Nasal cavity respiratory epithelium epithelial cell of viscerocranial mucosa (primary cell): ENCODE results near the gene TAS2R10. TPM values are rescaled to one million over a fixed set of nuclear protein-coding genes. Genes with fewer than 3 reads are reported as not detected.

Experiments
- total RNA-seq: library from RNA; depleted of rRNA; stranded (reverse); fragments of >200 nt; gene quantifications from 2 replicates; pipeline ENCODE4 v1.2.3, GENCODE V29; 2014

TAS2R10 gene
- total RNA-seq: 1.4 TPM in 1 of 2 replicates, not detected in the other

GRCh38 chr12:10826258-10826657, at the start of gene TAS2R10:
TSS of gene TAS2R10 (minus strand) at chr12:10826358. CDS start at chr12:10826269, 89 bp downstream.

GRCh38 chr12:10849425-10849878, 23.3 kb upstream of the TAS2R10 start, which contains the start of gene PRR4:
TSS of gene PRR4 (minus strand) at chr12:10849475. CDS start at chr12:10849437, 38 bp downstream.

GRCh38 chr12:10810068-10810467, 16.1 kb downstream of the TAS2R10 start, which contains the start of gene TAS2R9:
TSS of gene TAS2R9 (minus strand) at chr12:10810168. CDS start at chr12:10810075, 93 bp downstream.

GRCh38 chr12:10807186-10807585, 19.0 kb downstream of the TAS2R10 start, which contains the start of gene TAS2R8:
TSS of gene TAS2R8 (minus strand) at chr12:10807286. CDS start at chr12:10806980, 306 bp downstream.

GRCh38 chr12:10802587-10802986, 23.6 kb downstream of the TAS2R10 start, which contains the start of gene TAS2R7:
TSS of gene TAS2R7 (minus strand) at chr12:10802627. CDS start at chr12:10802570, 57 bp downstream.

Other genes starting within 250 kb of the TAS2R10 start
- gene MAGOHB, start 212.7 kb downstream of the TAS2R10 start, total RNA-seq: 14.6 and 17.1 TPM in 2 replicates
- 1.4 and 2.8 TPM in 2 replicates for gene STYK1, start 152.3 kb downstream of the TAS2R10 start, total RNA-seq
- gene YBX3, start 103.0 kb downstream of the TAS2R10 start, total RNA-seq: 186 and 340 TPM in 2 replicates
- not detected in 2 replicates for gene TAS2R7, start 23.7 kb downstream of the TAS2R10 start, total RNA-seq
- gene TAS2R8, start 19.1 kb downstream of the TAS2R10 start, total RNA-seq: 0.14 TPM in 1 of 2 replicates, not detected in the other
- gene TAS2R9, start 16.2 kb downstream of the TAS2R10 start, total RNA-seq: 0.14 TPM in 1 of 2 replicates, not detected in the other
- 1.4 TPM in 1 of 2 replicates, not detected in the other for gene PRR4, start 23.1 kb upstream of the TAS2R10 start, total RNA-seq
- gene PRH1, start 57.9 kb upstream of the TAS2R10 start, total RNA-seq: 4.1 and 15.9 TPM in 2 replicates
- gene TAS2R13, start 83.2 kb upstream of the TAS2R10 start, total RNA-seq: under 0.01 and 3.3 TPM in 2 replicates
- gene PRH2, start 102.9 kb upstream of the TAS2R10 start, total RNA-seq: 0.34 TPM in 1 of 2 replicates, not detected in the other
- gene TAS2R14, start 112.9 kb upstream of the TAS2R10 start, total RNA-seq: 0.68 and 4.1 TPM in 2 replicates
- 0.34 and 5.9 TPM in 2 replicates for gene TAS2R50, start 160.6 kb upstream of the TAS2R10 start, total RNA-seq
- gene TAS2R20, start 171.9 kb upstream of the TAS2R10 start, total RNA-seq: 0.34 and 6.2 TPM in 2 replicates
- 0.34 and 7.6 TPM in 2 replicates for gene TAS2R19, start 196.3 kb upstream of the TAS2R10 start, total RNA-seq
- gene TAS2R31, start 205.0 kb upstream of the TAS2R10 start, total RNA-seq: 0.68 and 5.6 TPM in 2 replicates
- gene TAS2R46, start 235.9 kb upstream of the TAS2R10 start, total RNA-seq: 0.34 and 5.1 TPM in 2 replicates